Measurements from ENCODE around the gene MSANTD3. TPM values are rescaled to one million over a fixed set of nuclear protein-coding genes. Genes with fewer than 3 reads are reported as not detected.

The MSANTD3 gene
- total RNA-seq, 4 donors from 2014 or later: 39.2 to 48.2 (median 44.3) TPM

GRCh38 chr9:100425758-100426157, 1.2 kb upstream of the MSANTD3 start:
- intact Hi-C loops (cut with DNase I): loop anchor here (10.0 kb wide), 1 partner anchor 169 kb away; no protein-coding TSS in a partner anchor
- no peaks in the 10 kb centered on the region for H3K9me3 ChIP-seq
- H3K27me3 ChIP-seq: no peaks in the 10 kb centered on the region
- H3K4me3 ChIP-seq (replicated peaks in 1 of 3): no peak overlapping the region
- DNase-seq: no peak
- TF ChIP-seq, protein P1, sequence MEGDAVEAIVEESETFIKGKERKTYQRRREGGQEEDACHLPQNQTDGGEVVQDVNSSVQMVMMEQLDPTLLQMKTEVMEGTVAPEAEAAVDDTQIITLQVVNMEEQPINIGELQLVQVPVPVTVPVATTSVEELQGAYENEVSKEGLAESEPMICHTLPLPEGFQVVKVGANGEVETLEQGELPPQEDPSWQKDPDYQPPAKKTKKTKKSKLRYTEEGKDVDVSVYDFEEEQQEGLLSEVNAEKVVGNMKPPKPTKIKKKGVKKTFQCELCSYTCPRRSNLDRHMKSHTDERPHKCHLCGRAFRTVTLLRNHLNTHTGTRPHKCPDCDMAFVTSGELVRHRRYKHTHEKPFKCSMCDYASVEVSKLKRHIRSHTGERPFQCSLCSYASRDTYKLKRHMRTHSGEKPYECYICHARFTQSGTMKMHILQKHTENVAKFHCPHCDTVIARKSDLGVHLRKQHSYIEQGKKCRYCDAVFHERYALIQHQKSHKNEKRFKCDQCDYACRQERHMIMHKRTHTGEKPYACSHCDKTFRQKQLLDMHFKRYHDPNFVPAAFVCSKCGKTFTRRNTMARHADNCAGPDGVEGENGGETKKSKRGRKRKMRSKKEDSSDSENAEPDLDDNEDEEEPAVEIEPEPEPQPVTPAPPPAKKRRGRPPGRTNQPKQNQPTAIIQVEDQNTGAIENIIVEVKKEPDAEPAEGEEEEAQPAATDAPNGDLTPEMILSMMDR (IDR thresholded peaks at IDR 0.05): no peak
- TF ChIP-seq POLR2A (IDR thresholded peaks at IDR 0.05): no peak
- H3K36me3 ChIP-seq: no peaks in the 10 kb centered on the region
- no peak overlapping the region for H3K27ac ChIP-seq
- H3K4me1 ChIP-seq: peaks cover 22% of the 10 kb centered on the region in 2 donors
- 63 to 64% methylated on average over 1 of the region's 1 CpG for WGBS, 2 donors

DNA sequence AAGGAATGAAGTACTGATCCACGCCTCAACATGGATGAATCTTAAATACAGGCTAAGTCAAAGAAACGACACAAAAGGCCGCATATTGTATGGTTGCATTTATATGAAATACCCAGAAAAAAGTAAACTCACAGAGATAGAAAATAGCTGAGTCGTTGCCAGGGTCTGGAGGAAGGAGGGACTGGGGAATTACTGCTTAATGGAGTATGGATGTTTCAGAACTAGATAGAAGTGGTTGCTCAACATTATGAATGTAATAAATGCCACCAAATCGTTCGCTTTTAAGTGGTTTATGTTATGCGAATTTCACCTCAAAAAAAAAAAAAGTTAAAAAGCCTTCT, 784 bp upstream of the MSANTD3 start:
- peak overlapping the region in 2 of 3 donors; percentile 43 to 53 for H3K4me3 ChIP-seq (replicated peaks in 1 of 3)
- no peaks in the 10 kb centered on the region for H3K27me3 ChIP-seq
- WGBS, 2 donors: 39 to 41% methylated on average over 7 of the region's 7 CpGs
- peak overlapping the region; percentile 79 to 86 (median 82) for H3K27ac ChIP-seq
- DNase-seq: no peak
- no peaks in the 10 kb centered on the region for H3K36me3 ChIP-seq
- TF ChIP-seq, protein P1 (IDR thresholded peaks at IDR 0.05): no peak
- TF ChIP-seq POLR2A (IDR thresholded peaks at IDR 0.05): no peak
- intact Hi-C loops (cut with DNase I): loop anchor here (10.0 kb wide), 1 partner anchor 169 kb away; no protein-coding TSS in a partner anchor
- H3K4me1 ChIP-seq: peaks cover 22% of the 10 kb centered on the region in 2 donors
- no peaks in the 10 kb centered on the region for H3K9me3 ChIP-seq

GRCh38 chr9:100427366-100428263, 672 bp downstream of the MSANTD3 start:
- TF ChIP-seq, protein P1 (IDR thresholded peaks at IDR 0.05): no peak
- no peak for TF ChIP-seq POLR2A (IDR thresholded peaks at IDR 0.05)
- no peaks in the 10 kb centered on the region for H3K27me3 ChIP-seq
- H3K4me1 ChIP-seq: peaks cover 32 to 35% of the 10 kb centered on the region in 2 donors
- DNase-seq: peak; percentile 46
- H3K9me3 ChIP-seq: no peaks in the 10 kb centered on the region
- H3K36me3 ChIP-seq: no peaks in the 10 kb centered on the region
- peak overlapping the region; percentile 48 to 74 (median 57) for H3K4me3 ChIP-seq (replicated peaks in 1 of 3)
- peak overlapping the region; percentile 50 to 83 (median 76) for H3K27ac ChIP-seq
- intact Hi-C loops (cut with DNase I): loop anchor here (10.0 kb wide), 1 partner anchor 167 kb away; no protein-coding TSS in a partner anchor
- WGBS, 2 donors: 14 to 18% methylated on average over 17 to 18 of the region's 65 CpGs

GRCh38 chr9:100428871-100429654, 2.1 kb downstream of the MSANTD3 start:
- intact Hi-C loops (cut with DNase I): loop anchor here (10.0 kb wide), 1 partner anchor 166 kb away; no protein-coding TSS in a partner anchor
- 53 to 77% methylated on average over 9 of the region's 9 CpGs for WGBS, 2 donors
- H3K4me3 ChIP-seq (replicated peaks in 1 of 3): no peak overlapping the region
- H3K36me3 ChIP-seq: no peaks in the 10 kb centered on the region
- peak overlapping the region in 2 of 3 donors; percentile 52 to 57 for H3K27ac ChIP-seq
- TF ChIP-seq, protein P1 (IDR thresholded peaks at IDR 0.05): no peak
- TF ChIP-seq POLR2A (IDR thresholded peaks at IDR 0.05): no peak
- no peaks in the 10 kb centered on the region for H3K9me3 ChIP-seq
- H3K27me3 ChIP-seq: no peaks in the 10 kb centered on the region
- peaks cover 33 to 40% of the 10 kb centered on the region in 2 donors for H3K4me1 ChIP-seq
- DNase-seq: no peak
